ENCODE results near the gene DIP2B. TPM values are rescaled to one million over a fixed set of nuclear protein-coding genes. Genes with fewer than 3 reads are reported as not detected.
A peak's percentile ranks its signal among the peaks of the same experiment; 100 is the strongest.

Gene DIP2B
- polyA plus RNA-seq, 3 donors: 3.5 to 12.3 (median 6.5) TPM

DNA sequence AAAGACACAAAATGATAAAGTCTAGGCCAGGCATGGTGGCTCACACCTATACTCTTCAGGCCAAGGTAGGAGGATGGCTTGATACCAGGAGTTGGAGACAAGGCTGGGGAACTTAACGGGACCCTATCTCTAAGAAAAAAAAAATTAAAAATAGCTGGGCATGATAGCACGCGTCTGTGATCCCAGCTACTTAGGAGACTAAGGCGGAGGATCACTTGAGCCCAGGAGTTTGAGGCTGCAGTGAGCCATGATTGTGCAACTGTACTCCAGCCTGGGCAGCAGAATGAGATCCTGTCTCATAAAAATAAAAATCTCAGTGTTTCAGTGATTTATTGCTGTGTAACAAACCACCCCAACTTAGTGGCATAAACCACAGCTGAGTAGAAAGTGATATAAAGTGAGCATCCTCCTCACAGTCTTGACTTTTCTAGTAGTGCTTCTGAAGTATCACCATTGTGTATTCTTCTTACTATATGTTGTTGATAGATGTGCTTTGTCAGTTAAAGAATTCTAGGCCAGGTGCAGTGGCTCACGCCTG lies 248.5 kb downstream of the DIP2B start:
- peaks cover 4% of the 10 kb centered on the region for H3K4me1 Mint-ChIP-seq
- peaks cover 5 to 24% of the 10 kb centered on the region in 2 donors for H3K36me3 ChIP-seq (replicated peaks in 1 of 2; ENCODE audit: control insufficient read depth in 1 of 2, insufficient read depth in 2 of 2, low read length in 2 of 2)
- WGBS (ENCODE audit: insufficient coverage): no CpG with 5 or more reads among the region's 5 CpGs
- no peak overlapping the region for H3K4me3 ChIP-seq (replicated peaks in 1 of 3; ENCODE audit: low read depth in 2 of 3, low read length in 3 of 3)
- peaks cover 23 to 41% of the 10 kb centered on the region in 2 donors for H3K36me3 Mint-ChIP-seq
- peaks cover 0 to 2% (median 0%) of the 10 kb centered on the region in 3 donors for H3K27me3 Mint-ChIP-seq (ENCODE audit: low read depth in 3 of 3)
- peaks cover 0 to 10% (median 0%) of the 10 kb centered on the region in 7 donors for H3K9me3 Mint-ChIP-seq
- H3K9ac ChIP-seq (ENCODE audit: insufficient read depth, low read length, poor library complexity, severe bottlenecking): no peak overlapping the region
- H3K9me3 ChIP-seq (replicated peaks in 1 of 2; ENCODE audit: control insufficient read depth in 1 of 2, insufficient read depth in 1 of 2, low read length in 2 of 2): no peaks in the 10 kb centered on the region
- no peaks in the 10 kb centered on the region for H3K4me1 ChIP-seq (ENCODE audit: control insufficient read depth in 1 of 2, insufficient read depth in 2 of 2, low read length in 2 of 2)
- no peak overlapping the region for H3K27ac Mint-ChIP-seq
- no peak overlapping the region for H3K4me2 ChIP-seq (replicated peaks; ENCODE audit: extremely low read depth, low read length, poor library complexity, severe bottlenecking)
- no peaks in the 10 kb centered on the region for H4K20me1 ChIP-seq (ENCODE audit: insufficient read depth, low read length)
- H3K79me2 ChIP-seq (ENCODE audit: insufficient read depth, low read length): no peaks in the 10 kb centered on the region
- intact Hi-C loops (cut with micrococcal nuclease): no loop called here
- no peak overlapping the region for H2AFZ ChIP-seq (ENCODE audit: insufficient read depth, low read depth, low read length, poor library complexity, severe bottlenecking)
- H3K4me3 Mint-ChIP-seq: no peak overlapping the region
- no peaks in the 10 kb centered on the region for H3K27me3 ChIP-seq (ENCODE audit: control insufficient read depth in 2 of 2, insufficient read depth in 2 of 2, low read length in 2 of 2)
- no peak overlapping the region for H3K27ac ChIP-seq (ENCODE audit: low read depth in 1 of 2, low read length in 2 of 2)
- TF ChIP-seq, protein P1, sequence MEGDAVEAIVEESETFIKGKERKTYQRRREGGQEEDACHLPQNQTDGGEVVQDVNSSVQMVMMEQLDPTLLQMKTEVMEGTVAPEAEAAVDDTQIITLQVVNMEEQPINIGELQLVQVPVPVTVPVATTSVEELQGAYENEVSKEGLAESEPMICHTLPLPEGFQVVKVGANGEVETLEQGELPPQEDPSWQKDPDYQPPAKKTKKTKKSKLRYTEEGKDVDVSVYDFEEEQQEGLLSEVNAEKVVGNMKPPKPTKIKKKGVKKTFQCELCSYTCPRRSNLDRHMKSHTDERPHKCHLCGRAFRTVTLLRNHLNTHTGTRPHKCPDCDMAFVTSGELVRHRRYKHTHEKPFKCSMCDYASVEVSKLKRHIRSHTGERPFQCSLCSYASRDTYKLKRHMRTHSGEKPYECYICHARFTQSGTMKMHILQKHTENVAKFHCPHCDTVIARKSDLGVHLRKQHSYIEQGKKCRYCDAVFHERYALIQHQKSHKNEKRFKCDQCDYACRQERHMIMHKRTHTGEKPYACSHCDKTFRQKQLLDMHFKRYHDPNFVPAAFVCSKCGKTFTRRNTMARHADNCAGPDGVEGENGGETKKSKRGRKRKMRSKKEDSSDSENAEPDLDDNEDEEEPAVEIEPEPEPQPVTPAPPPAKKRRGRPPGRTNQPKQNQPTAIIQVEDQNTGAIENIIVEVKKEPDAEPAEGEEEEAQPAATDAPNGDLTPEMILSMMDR (IDR thresholded peaks at IDR 0.05): no peak
- DNase-seq: no peak

DNA sequence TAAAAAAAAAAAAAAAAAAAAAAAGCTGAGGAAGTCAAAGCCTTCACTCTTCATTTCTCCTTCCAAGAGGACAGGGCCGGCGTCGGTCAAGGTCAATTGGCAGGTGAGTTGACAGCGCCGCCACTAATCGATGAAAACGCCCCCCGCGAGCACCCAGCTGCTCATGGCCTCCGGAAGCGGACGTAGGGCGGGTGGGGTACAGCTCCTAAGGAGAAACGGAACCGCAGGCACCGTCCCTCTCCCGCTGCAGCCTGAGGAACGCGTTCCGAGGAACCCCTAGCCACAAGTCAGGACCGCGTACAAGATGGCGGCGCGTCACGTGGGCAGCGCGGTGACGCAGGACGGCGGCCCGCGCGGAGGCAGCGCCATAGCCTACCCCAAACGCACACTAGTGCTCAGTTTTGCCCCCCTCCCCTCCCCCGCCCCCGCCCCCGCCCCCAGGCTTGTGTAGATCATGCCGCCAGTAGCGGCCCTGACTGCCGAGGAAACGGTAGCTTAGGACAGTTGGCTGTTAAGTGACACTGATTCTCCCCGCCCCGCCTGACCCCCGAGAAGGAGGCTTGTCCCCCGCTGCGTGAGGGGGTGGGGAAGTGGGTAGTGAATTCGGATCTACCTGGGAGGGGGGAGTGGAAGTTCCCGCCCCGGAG lies 259.0 kb downstream of the DIP2B start, which contains the start of gene ATF1:
ATF1 (plus strand) TSS at position 463 of the 647 bp plus-strand sequence. CDS start 16,045 bp downstream, outside the sequence.
- H3K79me2 ChIP-seq (ENCODE audit: insufficient read depth, low read length): peaks cover 57% of the 10 kb centered on the region

More for the DNA sequence above, 259.0 kb downstream of the DIP2B start, which contains the start of gene ATF1:
- TF ChIP-seq, protein P1 (IDR thresholded peaks at IDR 0.05): no peak
- intact Hi-C loops (cut with micrococcal nuclease): loop anchor here (2.0 to 10.0 kb wide), 4 partner anchors 259 to 321 kb away; partner anchors contain the start of genes CSRNP2 (in 1 of the 2), DIP2B (in 1 of the 2), LETMD1 (in 1 of the 2) and SLC11A2 (in 1 of the 2)
- Mint-ChIP-seq H3K27ac (peak within 1 kb of the TSS; percentile 96 to 99 (median 99)), H3K9me3 (no peaks in the 10 kb centered on the region), H3K36me3 (peaks cover 2 to 7% of the 10 kb centered on the region in 2 donors), H3K27me3 (ENCODE audit: low read depth in 3 of 3) (peaks cover 0 to 2% (median 1%) of the 10 kb centered on the region in 3 donors), H3K4me1 (peaks cover 36% of the 10 kb centered on the region), H3K4me3 (peak within 1 kb of the TSS; percentile 90 to 94)
- Histone ChIP-seq H3K27me3 (ENCODE audit: control insufficient read depth in 2 of 2, insufficient read depth in 2 of 2, low read length in 2 of 2) (no peaks in the 10 kb centered on the region), H3K36me3 (replicated peaks in 1 of 2; ENCODE audit: control insufficient read depth in 1 of 2, insufficient read depth in 2 of 2, low read length in 2 of 2) (no peaks in the 10 kb centered on the region), H3K4me1 (ENCODE audit: control insufficient read depth in 1 of 2, insufficient read depth in 2 of 2, low read length in 2 of 2) (peaks cover 33 to 48% of the 10 kb centered on the region in 2 donors), H3K4me3 (replicated peaks in 1 of 3; ENCODE audit: low read depth in 2 of 3, low read length in 3 of 3) (peak within 1 kb of the TSS; percentile 72 to 97 (median 91)), H3K9ac (ENCODE audit: insufficient read depth, low read length, poor library complexity, severe bottlenecking) (peak within 1 kb of the TSS; percentile 84), H4K20me1 (ENCODE audit: insufficient read depth, low read length) (peaks cover 31% of the 10 kb centered on the region), H2AFZ (ENCODE audit: insufficient read depth, low read depth, low read length, poor library complexity, severe bottlenecking) (peak within 1 kb of the TSS; percentile 90), H3K9me3 (replicated peaks in 1 of 2; ENCODE audit: control insufficient read depth in 1 of 2, insufficient read depth in 1 of 2, low read length in 2 of 2) (no peaks in the 10 kb centered on the region), H3K27ac (ENCODE audit: low read depth in 1 of 2, low read length in 2 of 2) (peak within 1 kb of the TSS; percentile 92 to 99), H3K4me2 (replicated peaks; ENCODE audit: extremely low read depth, low read length, poor library complexity, severe bottlenecking) (peak within 1 kb of the TSS; percentile 92)
- DNase-seq: peak; percentile 93 to 94 (median 93)
- WGBS (ENCODE audit: insufficient coverage): 0% methylated on average over 29 of the region's 51 CpGs

Measured in CD14-positive monocyte (primary cell).